HFFc6 (cell line): ENCODE measurements around the gene HS6ST3. TPM values are rescaled to one million over a fixed set of nuclear protein-coding genes. Genes with fewer than 3 reads are reported as not detected.

ENCODE experiments used
- DNase-seq: peaks from one replicate; pipeline ENCODE4 v3.0.0-alpha.2; 2018
- H3K27ac Mint-ChIP-seq: 2 replicates; pipeline ENCODE4 v1.8.0; 2020; ENCODE audit warnings: mild to moderate bottlenecking, mixed read lengths
- H3K27me3 Mint-ChIP-seq: 2 replicates; pipeline ENCODE4 v1.8.0; 2021; ENCODE audit warnings: mild to moderate bottlenecking, moderate library complexity, mixed read lengths; ENCODE audit not compliant: insufficient read depth
- H3K36me3 Mint-ChIP-seq: 2 replicates; pipeline ENCODE4 v1.8.0; 2021; ENCODE audit warnings: low read depth, mixed read lengths
- H3K4me1 Mint-ChIP-seq: 2 replicates; pipeline ENCODE4 v1.8.0; 2020; ENCODE audit warnings: low read depth, mixed read lengths
- H3K4me3 Mint-ChIP-seq: 2 replicates; pipeline ENCODE4 v1.8.0; 2020; ENCODE audit warnings: mild to moderate bottlenecking, moderate library complexity, mixed read lengths
- H3K9me3 Mint-ChIP-seq: 2 replicates; pipeline ENCODE4 v1.8.0; 2020; ENCODE audit warnings: mild to moderate bottlenecking, mixed read lengths
- total RNA-seq, 6 experiments: library from RNA; stranded (reverse); fragmentation: NEBNext Ultra II Directional; extraction: Animal tissue kit (Norgen Biotek cat#: 25700); gene quantifications; 2 replicates in 1 of 6; 3 replicates in 5 of 6; pipeline ENCODE4 v1.2.3, GENCODE V29; 2021
- TF ChIP-seq, protein P1 (sequence below): fragments of 200-600 bp; sonication (generic); IDR thresholded peaks from 2 replicates; pipeline ENCODE4 v1.5.0; 2021; ENCODE audit warnings: antibody characterized with exemption, mild to moderate bottlenecking

Gene HS6ST3
- total RNA-seq, 6 experiments from 2014 or later, result not detected

DNA sequence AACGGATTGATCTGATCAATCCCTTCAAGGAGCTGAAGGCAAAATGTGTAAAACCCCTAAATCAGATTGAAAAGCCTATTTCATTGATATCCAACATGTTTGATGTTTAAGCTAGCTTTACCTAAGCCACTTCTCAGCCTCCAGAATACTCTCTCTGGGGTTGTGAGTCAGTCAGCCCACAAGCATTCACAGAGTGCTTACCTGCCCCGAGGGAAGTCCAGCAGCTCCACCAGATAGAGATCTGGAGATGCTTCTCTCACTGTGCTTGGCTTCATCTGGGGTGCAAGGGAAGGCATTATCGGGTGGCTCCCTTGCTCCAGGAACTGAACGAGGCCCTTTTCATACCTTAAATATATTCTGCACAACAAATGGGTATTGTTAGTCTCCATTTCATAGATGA is 744.7 kb downstream of the HS6ST3 start:
- no peak for DNase-seq
- H3K27ac Mint-ChIP-seq, result no peak overlapping the region
- H3K4me3 Mint-ChIP-seq, result no peak overlapping the region
- H3K9me3 Mint-ChIP-seq, result peaks cover 41% of the 10 kb centered on the region
- H3K27me3 Mint-ChIP-seq, result no peaks in the 10 kb centered on the region; the same call in 1 of the 2 replicates
- no peaks in the 10 kb centered on the region for H3K4me1 Mint-ChIP-seq
- TF ChIP-seq, protein P1, sequence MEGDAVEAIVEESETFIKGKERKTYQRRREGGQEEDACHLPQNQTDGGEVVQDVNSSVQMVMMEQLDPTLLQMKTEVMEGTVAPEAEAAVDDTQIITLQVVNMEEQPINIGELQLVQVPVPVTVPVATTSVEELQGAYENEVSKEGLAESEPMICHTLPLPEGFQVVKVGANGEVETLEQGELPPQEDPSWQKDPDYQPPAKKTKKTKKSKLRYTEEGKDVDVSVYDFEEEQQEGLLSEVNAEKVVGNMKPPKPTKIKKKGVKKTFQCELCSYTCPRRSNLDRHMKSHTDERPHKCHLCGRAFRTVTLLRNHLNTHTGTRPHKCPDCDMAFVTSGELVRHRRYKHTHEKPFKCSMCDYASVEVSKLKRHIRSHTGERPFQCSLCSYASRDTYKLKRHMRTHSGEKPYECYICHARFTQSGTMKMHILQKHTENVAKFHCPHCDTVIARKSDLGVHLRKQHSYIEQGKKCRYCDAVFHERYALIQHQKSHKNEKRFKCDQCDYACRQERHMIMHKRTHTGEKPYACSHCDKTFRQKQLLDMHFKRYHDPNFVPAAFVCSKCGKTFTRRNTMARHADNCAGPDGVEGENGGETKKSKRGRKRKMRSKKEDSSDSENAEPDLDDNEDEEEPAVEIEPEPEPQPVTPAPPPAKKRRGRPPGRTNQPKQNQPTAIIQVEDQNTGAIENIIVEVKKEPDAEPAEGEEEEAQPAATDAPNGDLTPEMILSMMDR, result no peak
- H3K36me3 Mint-ChIP-seq, result no peaks in the 10 kb centered on the region

DNA sequence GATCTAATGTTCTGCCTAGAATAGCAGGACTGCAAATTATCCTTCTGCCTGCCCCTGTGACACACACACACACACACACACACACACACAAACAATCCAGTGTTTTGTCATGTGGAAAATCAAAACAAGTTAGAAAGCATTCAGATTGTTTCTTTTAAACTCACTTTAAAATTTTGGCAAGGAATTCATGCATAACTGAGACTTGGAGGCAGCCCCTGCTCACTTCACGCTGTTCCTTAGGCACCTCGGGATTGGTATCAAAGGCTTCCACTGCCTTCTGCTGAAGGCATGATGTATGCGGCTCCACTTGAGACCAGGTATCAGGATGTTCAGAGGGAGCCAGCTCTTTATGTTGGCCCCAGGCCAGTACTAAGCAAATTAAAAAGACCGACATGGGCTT is 745.6 kb downstream of the HS6ST3 start:
- Mint-ChIP-seq H3K27me3 (no peaks in the 10 kb centered on the region; the same call in 1 of the 2 replicates), H3K4me3 (no peak overlapping the region), H3K27ac (no peak overlapping the region), H3K9me3 (peaks cover 41% of the 10 kb centered on the region), H3K4me1 (no peaks in the 10 kb centered on the region), H3K36me3 (no peaks in the 10 kb centered on the region)
- DNase-seq, result no peak
- TF ChIP-seq, protein P1, result no peak

DNA sequence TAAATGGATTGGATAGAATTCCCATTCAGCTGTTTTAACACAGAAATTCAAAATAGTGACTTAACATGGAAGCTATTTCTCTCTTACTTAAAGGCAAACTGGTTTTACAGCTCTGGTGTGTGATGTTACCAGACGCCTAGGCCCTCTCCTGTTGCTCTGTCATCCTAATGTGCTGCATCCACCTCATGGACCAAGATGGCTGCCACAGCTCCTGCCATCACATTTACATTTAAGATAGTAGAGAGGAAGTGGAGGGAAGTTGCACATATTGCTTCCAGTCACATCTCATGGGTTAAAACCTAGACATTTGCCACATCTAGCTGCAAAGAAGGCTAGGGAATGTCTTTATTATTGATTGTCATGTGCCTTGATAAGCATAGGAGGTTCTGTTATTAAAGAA is 746.8 kb downstream of the HS6ST3 start:
- no peak overlapping the region for H3K27ac Mint-ChIP-seq
- no peaks in the 10 kb centered on the region for H3K36me3 Mint-ChIP-seq
- DNase-seq, result no peak
- H3K4me1 Mint-ChIP-seq, result no peaks in the 10 kb centered on the region
- TF ChIP-seq, protein P1, result no peak
- peaks cover 41% of the 10 kb centered on the region for H3K9me3 Mint-ChIP-seq
- H3K4me3 Mint-ChIP-seq, result no peak overlapping the region
- no peaks in the 10 kb centered on the region; the same call in 1 of the 2 replicates for H3K27me3 Mint-ChIP-seq

DNA sequence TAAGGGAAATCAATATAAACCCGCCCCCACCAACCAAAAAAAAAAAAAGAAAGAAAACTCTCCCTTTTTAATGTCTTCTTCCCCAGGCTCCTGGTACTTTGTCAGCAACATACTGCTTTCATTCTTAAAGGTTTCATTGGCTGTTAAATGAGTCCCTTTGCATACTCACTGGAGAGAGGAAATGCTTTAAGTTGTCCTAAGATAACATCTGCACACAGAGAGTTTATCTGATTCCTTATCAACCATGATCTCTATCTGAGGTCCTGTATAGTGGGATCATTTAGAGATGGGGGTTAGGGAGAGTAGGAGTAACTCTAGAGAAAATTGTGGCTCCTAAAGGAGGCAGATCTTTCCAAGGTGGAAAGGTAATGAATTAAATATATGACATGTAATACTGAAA is 747.9 kb downstream of the HS6ST3 start:
- no peaks in the 10 kb centered on the region; the same call in 1 of the 2 replicates for H3K27me3 Mint-ChIP-seq
- H3K4me1 Mint-ChIP-seq, result no peaks in the 10 kb centered on the region
- no peak overlapping the region for H3K27ac Mint-ChIP-seq
- no peaks in the 10 kb centered on the region for H3K36me3 Mint-ChIP-seq
- no peak for DNase-seq
- H3K4me3 Mint-ChIP-seq, result no peak overlapping the region
- H3K9me3 Mint-ChIP-seq, result peaks cover 33% of the 10 kb centered on the region
- TF ChIP-seq, protein P1, result no peak

DNA sequence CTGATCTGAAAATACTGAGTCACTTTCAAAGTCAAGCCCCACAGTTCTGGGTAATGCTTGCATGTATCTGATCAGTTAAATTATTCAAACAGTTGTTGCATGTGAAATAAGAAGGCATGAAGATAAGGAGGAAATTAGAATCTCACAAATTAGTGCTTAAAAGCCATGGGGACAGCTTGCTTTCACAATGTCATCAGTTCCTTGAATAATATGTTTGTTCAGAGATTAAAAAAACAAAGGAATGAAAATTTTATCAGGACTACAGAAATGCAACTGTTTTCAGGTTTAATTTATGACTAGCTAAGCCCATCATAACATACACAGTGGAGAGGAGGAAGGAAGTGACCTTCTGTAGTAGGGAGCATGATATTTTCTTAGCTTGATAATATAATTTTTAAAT is 754.3 kb downstream of the HS6ST3 start:
- peaks cover 18% of the 10 kb centered on the region for H3K9me3 Mint-ChIP-seq
- H3K4me3 Mint-ChIP-seq, result no peak overlapping the region
- no peak for DNase-seq
- H3K27me3 Mint-ChIP-seq, result no peaks in the 10 kb centered on the region
- no peaks in the 10 kb centered on the region for H3K36me3 Mint-ChIP-seq
- no peak overlapping the region for H3K27ac Mint-ChIP-seq
- no peaks in the 10 kb centered on the region for H3K4me1 Mint-ChIP-seq
- TF ChIP-seq, protein P1, result no peak

DNA sequence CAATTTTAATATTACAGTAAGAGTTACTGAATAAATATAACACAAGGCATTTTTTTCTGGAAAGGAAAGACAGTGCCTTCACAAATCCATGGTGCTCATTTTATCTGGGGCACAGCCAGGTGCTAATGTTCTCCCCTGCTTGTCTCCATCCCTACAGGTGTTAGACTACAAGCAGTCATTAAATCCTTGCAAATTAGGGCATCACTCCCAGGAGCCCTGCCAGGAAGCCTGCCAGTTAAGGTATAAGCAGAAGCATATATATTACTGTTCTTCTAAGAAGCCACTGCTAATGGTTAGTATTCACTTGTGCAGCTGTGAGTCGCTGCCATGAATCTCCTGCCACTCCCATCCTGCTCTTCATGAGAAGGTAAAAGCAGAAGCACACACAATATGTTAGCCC is 754.7 kb downstream of the HS6ST3 start:
- no peak overlapping the region for H3K27ac Mint-ChIP-seq
- TF ChIP-seq, protein P1, result no peak
- DNase-seq, result no peak
- H3K4me1 Mint-ChIP-seq, result no peaks in the 10 kb centered on the region
- no peak overlapping the region for H3K4me3 Mint-ChIP-seq
- peaks cover 17% of the 10 kb centered on the region for H3K9me3 Mint-ChIP-seq
- H3K27me3 Mint-ChIP-seq, result no peaks in the 10 kb centered on the region
- H3K36me3 Mint-ChIP-seq, result no peaks in the 10 kb centered on the region
